Stomach (tissue), 9 donors: ENCODE data around the gene IKBKE. TPM values are rescaled to one million over a fixed set of nuclear protein-coding genes. Genes with fewer than 3 reads are reported as not detected.
A peak's percentile ranks its signal among the peaks of the same experiment; 100 is the strongest.

Source experiments
- DNase-seq, 2 donors: peaks; one replicate each; pipeline versions ENCODE4 v3.0.0 to v3.0.0-alpha.2; 2013 to 2019
- H3K27ac ChIP-seq, 5 donors: fragments of 200-600 bp in 4 of 5; sonication (generic) in 4 of 5; one replicate each; pipeline ENCODE4 v1.5.1; 2013 to 2019; ENCODE audit warnings: mild to moderate bottlenecking in 1 of 5, moderate library complexity in 1 of 5
- H3K27me3 ChIP-seq, 3 donors: fragments of 200-600 bp; sonication (generic); one replicate each; pipeline ENCODE4 v1.5.1; 2017 to 2019; ENCODE audit warnings: mixed run types in 1 of 3
- H3K36me3 ChIP-seq, 4 donors: fragments of 200-600 bp; sonication (generic); 1 replicate in 3 of 4; 2 replicates in 1 of 4; pipeline ENCODE4 v1.5.1; 2016 to 2019
- H3K4me1 ChIP-seq, 4 donors: fragments of 200-600 bp; sonication (generic); one replicate each; pipeline ENCODE4 v1.5.1; 2016 to 2019
- H3K4me3 ChIP-seq, 4 donors: fragments of 200-600 bp; sonication (generic) in 3 of 4; one replicate each; pipeline ENCODE4 v1.5.1; 2016 to 2019; ENCODE audit warnings: mild to moderate bottlenecking in 1 of 4
- H3K9me3 ChIP-seq, 4 donors: fragments of 200-600 bp; sonication (generic); one replicate each; pipeline ENCODE4 v1.5.1; 2016 to 2019
- CTCF ChIP-seq, 7 experiments: fragments of 450-650 bp in 4 of 7; fragments of 200-600 bp in 3 of 7; sonication (generic) in 3 of 7; IDR thresholded peaks; one replicate each; pipeline ENCODE4 v1.5.1; 2016 to 2019; ENCODE audit warnings: antibody characterized with exemption in 7 of 7, control low read depth in 2 of 7, mild to moderate bottlenecking in 1 of 7
- EP300 ChIP-seq: sonication (generic); formaldehyde crosslinking; IDR thresholded peaks from one replicate; pipeline ENCODE4 v1.6.1; 2017; ENCODE audit warnings: antibody characterized with exemption
- POLR2A ChIP-seq, 4 donors: fragments of 450-650 bp; IDR thresholded peaks; one replicate each; pipeline ENCODE4 v1.6.1; 2016; ENCODE audit warnings: antibody characterized with exemption in 4 of 4, control low read depth in 2 of 4, mild to moderate bottlenecking in 1 of 4, moderate library complexity in 1 of 4
- POLR2AphosphoS5 ChIP-seq, 3 donors: sonication (generic); formaldehyde crosslinking; IDR thresholded peaks; one replicate each; pipeline ENCODE4 v1.6.1; 2016; ENCODE audit warnings: antibody characterized with exemption in 3 of 3
- WGBS, 5 donors: extraction: QIAGEN DNeasy Blood & Tissue Kit in 3 of 5; methylation state at CpG; one replicate each; pipeline versions ENCODE4 v1.1.5 to v1.1.7; 2013 to 2018; 5-methylcytosine and 5-hydroxymethylcytosine counted together
- intact Hi-C: fragments of 100-400 bp; cut with DNase I; formaldehyde crosslinking; loops from one replicate; pipeline ENCODE4 v1.15.1; 2023; ENCODE audit warnings: low total_unique reads
- polyA plus RNA-seq, 3 donors: library from polyadenylated mRNA; stranded (reverse); fragments of 200-250 nt; gene quantifications; one replicate each; pipeline ENCODE4 v1.2.3, GENCODE V29; 2013
- total RNA-seq, 5 donors: library from RNA; depleted of rRNA; stranded (reverse); fragments of >200 nt; gene quantifications; one replicate each; pipeline versions ENCODE4 v1.1.0 to v1.2.3, GENCODE V29; 2014 to 2016
- donor health status: healthy with polysubstance abuse.
- donor health status: Bipolar disorder and iron deficiency.
- donor health status: healthy.

The IKBKE gene
- total and polyA plus RNA-seq, 8 donors, result 4.9 to 49.6 (median 7.8) TPM

- intact Hi-C loops, result no loop called here
- TF ChIP-seq POLR2A (IDR thresholded peaks at IDR 0.05) (no peak), EP300 (no peak), CTCF (IDR thresholded peaks at IDR 0.05) (no peak), POLR2AphosphoS5 (IDR thresholded peaks at IDR 0.05) (no peak)
- no peak overlapping the region for H3K27ac ChIP-seq
- DNase-seq, result no peak
- no peaks in the 10 kb centered on the region for H3K9me3 ChIP-seq
- H3K36me3 ChIP-seq, result peaks cover 0 to 28% (median 20%) of the 10 kb centered on the region in 4 donors
- 95 to 98% (median 96%) methylated on average over 8 of the region's 8 CpGs for WGBS, 5 donors
- no peak overlapping the region for H3K4me3 ChIP-seq
- peaks cover 0 to 20% (median 0%) of the 10 kb centered on the region in 3 donors for H3K27me3 ChIP-seq
- H3K4me1 ChIP-seq, result peaks cover 0 to 8% (median under 1%) of the 10 kb centered on the region in 4 donors
These were observed 6.4 kb upstream of the IKBKE start for GRCh38 chr1:206463911-206464310.

GRCh38 chr1:206464456-206464964 lies 5.8 kb upstream of the IKBKE start:
- TF ChIP-seq EP300 (no peak), POLR2A (IDR thresholded peaks at IDR 0.05) (no peak), POLR2AphosphoS5 (IDR thresholded peaks at IDR 0.05) (no peak), CTCF (IDR thresholded peaks at IDR 0.05) (no peak)
- H3K27me3 ChIP-seq, result peaks cover 0 to 20% (median 0%) of the 10 kb centered on the region in 3 donors
- no peaks in the 10 kb centered on the region for H3K9me3 ChIP-seq
- H3K36me3 ChIP-seq, result peaks cover 0 to 22% (median 14%) of the 10 kb centered on the region in 4 donors
- H3K27ac ChIP-seq, result peak overlapping the region in 1 of 5 donors; percentile 26
- intact Hi-C loops, result no loop called here
- H3K4me1 ChIP-seq, result peaks cover 4 to 13% (median 6%) of the 10 kb centered on the region in 4 donors
- no peak for DNase-seq
- H3K4me3 ChIP-seq, result no peak overlapping the region
- 69 to 84% (median 76%) methylated on average over 4 of the region's 4 CpGs for WGBS, 5 donors

- TF ChIP-seq CTCF (IDR thresholded peaks at IDR 0.05), result no peak
- TF ChIP-seq EP300, result no peak
- no peak for TF ChIP-seq POLR2AphosphoS5 (IDR thresholded peaks at IDR 0.05)
- TF ChIP-seq POLR2A (IDR thresholded peaks at IDR 0.05), result no peak
- DNase-seq, result no peak
- intact Hi-C loops, result no loop called here
- WGBS, 5 donors, result 57 to 69% (median 63%) methylated on average over 2 of the region's 2 CpGs
- H3K9me3 ChIP-seq, result no peaks in the 10 kb centered on the region
- no peak overlapping the region for H3K27ac ChIP-seq
- H3K4me3 ChIP-seq, result no peak overlapping the region
- H3K4me1 ChIP-seq, result peaks cover 13 to 28% (median 21%) of the 10 kb centered on the region in 4 donors
- H3K36me3 ChIP-seq, result peaks cover 0 to 16% (median 8%) of the 10 kb centered on the region in 4 donors
- H3K27me3 ChIP-seq, result peaks cover 0 to 20% (median 0%) of the 10 kb centered on the region in 3 donors
These were observed 4.3 kb upstream of the IKBKE start for GRCh38 chr1:206465951-206466350.

GRCh38 chr1:206466840-206467649 lies 3.2 kb upstream of the IKBKE start:
- 56 to 70% (median 62%) methylated on average over 15 of the region's 15 CpGs for WGBS, 5 donors
- no peak for TF ChIP-seq CTCF (IDR thresholded peaks at IDR 0.05)
- TF ChIP-seq EP300, result no peak
- no peak for TF ChIP-seq POLR2A (IDR thresholded peaks at IDR 0.05)
- no peak for TF ChIP-seq POLR2AphosphoS5 (IDR thresholded peaks at IDR 0.05)
- peaks cover 0 to 20% (median 0%) of the 10 kb centered on the region in 3 donors for H3K27me3 ChIP-seq
- peaks cover 0 to 10% (median 3%) of the 10 kb centered on the region in 4 donors for H3K36me3 ChIP-seq
- H3K27ac ChIP-seq, result no peak overlapping the region
- H3K4me1 ChIP-seq, result peaks cover 24 to 37% (median 31%) of the 10 kb centered on the region in 4 donors
- H3K9me3 ChIP-seq, result no peaks in the 10 kb centered on the region
- DNase-seq, result no peak
- H3K4me3 ChIP-seq, result no peak overlapping the region
- intact Hi-C loops, result no loop called here
